Measurements from ENCODE around the gene TJAP1. TPM values are rescaled to one million over a fixed set of nuclear protein-coding genes. Genes with fewer than 3 reads are reported as not detected.
"Not testable (repeated sequence)": the region's sequence is repeated elsewhere in the genome, so short reads cannot be mapped to it uniquely, and the experiment has no call there.

TJAP1 gene
- total RNA-seq, 2 donors from 2014 or later, result 23.4 to 25.4 TPM

- intact Hi-C loops (cut with DNase I), result no loop called here
- DNase-seq (ENCODE audit: low spot score), result peak; percentile 40
These were observed 38.4 kb downstream of the TJAP1 start for GRCh38 chr6:43515808-43516207.

GRCh38 chr6:43516367-43516696 is 39.0 kb downstream of the TJAP1 start:
- peak; percentile 38 for DNase-seq (ENCODE audit: low spot score)
- intact Hi-C loops (cut with DNase I), result no loop called here

GRCh38 chr6:43516697-43517504 is 39.5 kb downstream of the TJAP1 start, which contains the start of the genes POLR1C and YIPF3:
Gene POLR1C (plus strand): TSS chr6:43517089. CDS start chr6:43517110, 21 bp downstream.
Gene YIPF3 (minus strand): TSS chr6:43516926. CDS start chr6:43516807, 119 bp downstream.
- peak; percentile 99 for DNase-seq (ENCODE audit: low spot score)
- intact Hi-C loops (cut with DNase I), result no loop called here

- intact Hi-C loops (cut with DNase I), result no loop called here
- DNase-seq (ENCODE audit: low spot score), result no peak
These were observed 40.4 kb downstream of the TJAP1 start for GRCh38 chr6:43517505-43518357.

GRCh38 chr6:43520097-43520496 is 42.7 kb downstream of the TJAP1 start:
- DNase-seq (ENCODE audit: low spot score), result no peak
- intact Hi-C loops (cut with DNase I), result no loop called here

- intact Hi-C loops (cut with DNase I), result no loop called here
- no peak for DNase-seq (ENCODE audit: low spot score)
These were observed 44.5 kb downstream of the TJAP1 start for GRCh38 chr6:43521836-43522235.

GRCh38 chr6:43522547-43523261 is 45.3 kb downstream of the TJAP1 start:
- DNase-seq (ENCODE audit: low spot score), result no peak
- intact Hi-C loops (cut with DNase I), result no loop called here

- intact Hi-C loops (cut with DNase I), result no loop called here
- DNase-seq (ENCODE audit: low spot score), result no peak
These were observed 45.9 kb downstream of the TJAP1 start for GRCh38 chr6:43523284-43523683.

GRCh38 chr6:43524483-43524961 is 47.2 kb downstream of the TJAP1 start:
- intact Hi-C loops (cut with DNase I), result no loop called here
- DNase-seq (ENCODE audit: low spot score), result no peak

- intact Hi-C loops (cut with DNase I), result no loop called here
These were observed 54.8 kb downstream of the TJAP1 start for GRCh38 chr6:43532201-43532600.

GRCh38 chr6:43538986-43539385 is 61.6 kb downstream of the TJAP1 start:
- intact Hi-C loops (cut with DNase I); DNase-seq (ENCODE audit: low spot score): not testable (repeated sequence)

More at GRCh38 chr6:43532201-43532600, 54.8 kb downstream of the TJAP1 start:
- peak; percentile 15 for DNase-seq (ENCODE audit: low spot score)

- intact Hi-C loops (cut with DNase I); DNase-seq (ENCODE audit: low spot score): not testable (repeated sequence)
These were observed 62.0 kb downstream of the TJAP1 start for GRCh38 chr6:43539409-43539808.

GRCh38 chr6:43540507-43540906 is 63.1 kb downstream of the TJAP1 start:
- no peak for DNase-seq (ENCODE audit: low spot score)
- intact Hi-C loops (cut with DNase I), result no loop called here

GRCh38 chr6:43541774-43542471 is 64.6 kb downstream of the TJAP1 start:
- intact Hi-C loops (cut with DNase I), result no loop called here
- no peak for DNase-seq (ENCODE audit: low spot score)

- no peak for DNase-seq (ENCODE audit: low spot score)
- intact Hi-C loops (cut with DNase I), result no loop called here
These were observed 67.1 kb downstream of the TJAP1 start for GRCh38 chr6:43544461-43544860.

- DNase-seq (ENCODE audit: low spot score), result no peak
- intact Hi-C loops (cut with DNase I), result no loop called here
These were observed 69.9 kb downstream of the TJAP1 start for GRCh38 chr6:43547222-43547621.
